ENCODE measurements around the gene ARL6. TPM values are rescaled to one million over a fixed set of nuclear protein-coding genes. Genes with fewer than 3 reads are reported as not detected.

Gene ARL6
- total and polyA plus RNA-seq, 2 experiments from 2014 or later = 8.2 to 9.2 TPM

GRCh38 chr3:97841304-97841703 is 76.7 kb downstream of the ARL6 start:
- Histone ChIP-seq H3K36me3 (ENCODE audit: low read depth) (no peaks in the 10 kb centered on the region), H3K27me3 (replicated peaks; ENCODE audit: insufficient read depth) (no peaks in the 10 kb centered on the region), H3K4me1 (ENCODE audit: insufficient read depth) (no peaks in the 10 kb centered on the region), H3K9ac (no peak overlapping the region), H3K9me2 (ENCODE audit: insufficient read depth) (no peaks in the 10 kb centered on the region), H3F3A (ENCODE audit: insufficient read depth) (0 out of 2 replicates have a peak, but pooled peaks cover under 1% of the 10 kb centered on the region), H2AFZ (no peak overlapping the region), H3K4me2 (ENCODE audit: unreplicated experiment) (no peak overlapping the region), H3K4me3 (no peak overlapping the region), H3K79me2 (ENCODE audit: insufficient read depth) (peaks cover 49% of the 10 kb centered on the region), H3K9me3 (ENCODE audit: low read depth) (no peaks in the 10 kb centered on the region), H3K27ac (no peak overlapping the region), H4K20me1 (ENCODE audit: insufficient read depth) (no peaks in the 10 kb centered on the region)
- in situ Hi-C loops (cut with MboI) = no loop called here
- 97 to 98% methylated on average over 8 of the region's 8 CpGs for WGBS, 2 experiments (ENCODE audit: low coverage in 1 of 2, low lambda C conversion rate in 2 of 2, missing lambda C conversion rate in 2 of 2)
- no peak for DNase-seq
- no peak for TF ChIP-seq EZH2 (IDR thresholded peaks at IDR 0.05; ENCODE audit: insufficient read depth, poor library complexity, severe bottlenecking)
- no peak for TF ChIP-seq EZH2phosphoT487 (IDR thresholded peaks at IDR 0.05; ENCODE audit: insufficient read depth, low read depth)

DNA sequence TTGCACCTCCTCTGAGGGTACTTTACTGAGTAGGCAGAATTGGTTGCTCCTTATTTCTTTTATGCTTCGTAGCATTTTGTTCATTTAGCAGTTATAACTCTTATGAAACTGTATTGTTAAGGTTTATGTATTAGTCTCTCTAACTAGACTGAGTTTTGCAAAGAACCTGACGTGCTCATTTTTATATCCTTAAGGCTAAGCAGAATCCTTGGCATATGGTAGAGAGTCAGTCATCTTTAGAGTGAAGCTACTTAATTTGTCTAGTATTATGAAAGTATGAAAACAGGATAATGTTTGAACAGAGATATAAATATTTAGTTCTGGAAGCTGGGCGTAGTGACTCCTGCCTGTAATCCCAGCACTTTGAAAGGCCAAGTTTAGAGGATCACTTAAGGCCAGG is 77.4 kb downstream of the ARL6 start:
- Histone ChIP-seq H3K9me3 (ENCODE audit: low read depth) (no peaks in the 10 kb centered on the region), H3F3A (ENCODE audit: insufficient read depth) (no peaks in the 10 kb centered on the region), H3K4me2 (ENCODE audit: unreplicated experiment) (no peak overlapping the region), H2AFZ (no peak overlapping the region), H3K27ac (no peak overlapping the region), H3K27me3 (replicated peaks; ENCODE audit: insufficient read depth) (no peaks in the 10 kb centered on the region), H4K20me1 (ENCODE audit: insufficient read depth) (no peaks in the 10 kb centered on the region), H3K4me1 (ENCODE audit: insufficient read depth) (no peaks in the 10 kb centered on the region), H3K9ac (no peak overlapping the region), H3K9me2 (ENCODE audit: insufficient read depth) (no peaks in the 10 kb centered on the region), H3K79me2 (ENCODE audit: insufficient read depth) (peaks cover 42% of the 10 kb centered on the region), H3K4me3 (no peak overlapping the region), H3K36me3 (ENCODE audit: low read depth) (no peaks in the 10 kb centered on the region)
- WGBS, 2 experiments (ENCODE audit: low coverage in 1 of 2, low lambda C conversion rate in 2 of 2, missing lambda C conversion rate in 2 of 2) = 96 to 100% methylated on average over 3 of the region's 3 CpGs
- TF ChIP-seq EZH2phosphoT487 (IDR thresholded peaks at IDR 0.05; ENCODE audit: insufficient read depth, low read depth) = no peak
- TF ChIP-seq EZH2 (IDR thresholded peaks at IDR 0.05; ENCODE audit: insufficient read depth, poor library complexity, severe bottlenecking) = no peak
- no peak for DNase-seq
- in situ Hi-C loops (cut with MboI) = no loop called here

DNA sequence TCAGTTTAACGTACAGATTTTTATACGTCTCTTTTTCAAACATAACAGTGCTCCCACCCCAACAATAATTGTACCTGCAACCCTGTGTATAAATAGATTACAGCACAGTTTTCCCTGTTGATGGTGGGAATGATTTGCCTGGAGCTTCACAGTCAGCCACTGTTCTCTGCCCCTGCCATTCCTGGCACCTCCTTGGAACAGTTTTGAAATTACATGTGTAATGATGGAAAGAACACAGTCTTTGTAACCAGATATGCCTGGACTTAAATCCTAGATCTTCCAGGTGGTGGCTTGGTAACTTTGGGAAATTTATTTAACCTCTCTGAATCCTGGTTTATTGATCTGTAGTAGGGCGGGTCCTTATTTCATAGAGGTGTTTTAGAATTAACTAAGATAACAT is 84.2 kb downstream of the ARL6 start:
- in situ Hi-C loops (cut with MboI) = no loop called here
- TF ChIP-seq EZH2phosphoT487 (IDR thresholded peaks at IDR 0.05; ENCODE audit: insufficient read depth, low read depth) (no peak), EZH2 (IDR thresholded peaks at IDR 0.05; ENCODE audit: insufficient read depth, poor library complexity, severe bottlenecking) (no peak)
- WGBS, 2 experiments (ENCODE audit: low coverage in 1 of 2, low lambda C conversion rate in 2 of 2, missing lambda C conversion rate in 2 of 2) = 98 to 99% methylated on average over 3 of the region's 3 CpGs
- Histone ChIP-seq H4K20me1 (ENCODE audit: insufficient read depth) (no peaks in the 10 kb centered on the region), H3K4me2 (ENCODE audit: unreplicated experiment) (no peak overlapping the region), H3K9ac (no peak overlapping the region), H3K9me2 (ENCODE audit: insufficient read depth) (no peaks in the 10 kb centered on the region), H3K4me3 (no peak overlapping the region), H3K9me3 (ENCODE audit: low read depth) (no peaks in the 10 kb centered on the region), H3F3A (ENCODE audit: insufficient read depth) (no peaks in the 10 kb centered on the region), H3K79me2 (ENCODE audit: insufficient read depth) (peaks cover 31% of the 10 kb centered on the region), H3K36me3 (ENCODE audit: low read depth) (no peaks in the 10 kb centered on the region), H3K4me1 (ENCODE audit: insufficient read depth) (no peaks in the 10 kb centered on the region), H3K27ac (no peak overlapping the region), H2AFZ (no peak overlapping the region), H3K27me3 (replicated peaks; ENCODE audit: insufficient read depth) (no peaks in the 10 kb centered on the region)
- no peak for DNase-seq

Other genes with a start within 250 kb of the ARL6 start
- 16.8 and 16.9 TPM in 2 replicates for gene CRYBG3, start 57.3 kb downstream of the ARL6 start, total RNA-seq (2014; rRNA removed; shearing (Covaris generic))
- 3.3 and 4.3 TPM in 2 replicates for gene CRYBG3, start 57.3 kb downstream of the ARL6 start, polyA plus RNA-seq (2016; fragmentation: Nextera tagmentation; extraction: Ambion mirVana)
- 29.1 and 35.4 TPM in 2 replicates for gene RIOX2, start 207.7 kb downstream of the ARL6 start, total RNA-seq (2014; rRNA removed; shearing (Covaris generic))
- gene RIOX2, start 207.7 kb downstream of the ARL6 start, polyA plus RNA-seq (2016; fragmentation: Nextera tagmentation; extraction: Ambion mirVana) = 34.0 and 36.4 TPM in 2 replicates